SU-DHL-6 (cell line): ENCODE data around the gene AGPAT3.

Source experiments
- CTCF ChIP-seq: fragments of 200-600 bp; sonication (generic); IDR thresholded peaks from one replicate; pipeline ENCODE4 v1.5.1; 2017; ENCODE audit warnings: antibody characterized with exemption, mild to moderate bottlenecking, low read length, moderate library complexity; ENCODE audit not compliant: insufficient read depth, poor library complexity, severe bottlenecking
- EZH2phosphoT487 ChIP-seq: fragments of 200-600 bp; sonication (generic), shearing (Covaris generic); conservative IDR thresholded peaks from 2 replicates; pipeline ENCODE4 v1.6.1; 2018; ENCODE audit warnings: mild to moderate bottlenecking, antibody characterized with exemption, low read length, moderate library complexity, mixed read lengths

- TF ChIP-seq CTCF (no peak), EZH2phosphoT487 (no peak)
These were observed 40.4 kb upstream of the AGPAT3 start for GRCh38 chr21:43824333-43825241.
